Endothelial cell of hepatic sinusoid (primary cell): ENCODE results near the gene RNASE11.
"Not testable (repeated sequence)": the region's sequence is repeated elsewhere in the genome, so short reads cannot be mapped to it uniquely, and the experiment has no call there.

ENCODE experiments used
- in situ Hi-C: cut with HindIII; loops from 2 replicates; pipeline ENCODE4 v1.10.0; 2017; ENCODE audit warnings: low sequenced_read_pairs

The RNASE11 gene

DNA sequence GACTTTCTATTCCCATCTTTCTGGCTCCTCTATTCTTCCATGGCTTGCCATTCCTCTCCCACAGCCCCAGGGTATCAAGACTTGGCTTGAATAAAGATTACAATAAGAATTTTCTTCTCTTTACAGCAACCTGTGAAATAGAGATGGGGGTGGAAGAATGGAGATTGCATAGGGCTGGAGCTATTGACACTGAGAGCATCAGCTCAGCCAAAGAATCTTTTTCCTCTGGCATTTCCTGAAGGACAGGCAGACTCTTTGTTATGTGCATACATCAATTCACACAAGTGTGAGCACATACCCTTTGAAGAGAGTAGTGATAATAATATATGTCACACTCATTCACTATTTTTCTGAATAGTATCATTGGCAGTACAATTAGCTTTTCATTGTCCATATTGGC, 4.7 kb downstream of the RNASE11 start:
- in situ Hi-C loops: no loop called here

DNA sequence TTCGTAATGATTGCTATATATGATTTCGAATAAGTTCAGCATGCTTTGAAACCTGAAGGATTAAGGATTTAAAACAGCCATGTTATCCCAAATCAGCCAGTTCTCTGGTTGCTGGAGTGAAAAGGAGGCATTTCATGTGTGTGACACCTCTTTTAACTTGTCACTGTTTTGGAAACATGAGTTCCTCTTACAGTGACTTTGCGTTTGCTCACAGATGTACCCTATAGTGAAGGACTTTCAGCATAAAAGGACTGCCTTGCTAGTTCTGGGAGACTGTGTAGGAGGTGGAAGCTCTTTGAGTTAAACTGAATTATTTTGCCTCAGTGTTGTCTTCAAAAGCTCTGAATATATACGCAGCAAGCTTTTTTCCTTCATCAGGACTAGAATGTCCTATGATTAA, 7.6 kb downstream of the RNASE11 start:
- in situ Hi-C loops: no loop called here

DNA sequence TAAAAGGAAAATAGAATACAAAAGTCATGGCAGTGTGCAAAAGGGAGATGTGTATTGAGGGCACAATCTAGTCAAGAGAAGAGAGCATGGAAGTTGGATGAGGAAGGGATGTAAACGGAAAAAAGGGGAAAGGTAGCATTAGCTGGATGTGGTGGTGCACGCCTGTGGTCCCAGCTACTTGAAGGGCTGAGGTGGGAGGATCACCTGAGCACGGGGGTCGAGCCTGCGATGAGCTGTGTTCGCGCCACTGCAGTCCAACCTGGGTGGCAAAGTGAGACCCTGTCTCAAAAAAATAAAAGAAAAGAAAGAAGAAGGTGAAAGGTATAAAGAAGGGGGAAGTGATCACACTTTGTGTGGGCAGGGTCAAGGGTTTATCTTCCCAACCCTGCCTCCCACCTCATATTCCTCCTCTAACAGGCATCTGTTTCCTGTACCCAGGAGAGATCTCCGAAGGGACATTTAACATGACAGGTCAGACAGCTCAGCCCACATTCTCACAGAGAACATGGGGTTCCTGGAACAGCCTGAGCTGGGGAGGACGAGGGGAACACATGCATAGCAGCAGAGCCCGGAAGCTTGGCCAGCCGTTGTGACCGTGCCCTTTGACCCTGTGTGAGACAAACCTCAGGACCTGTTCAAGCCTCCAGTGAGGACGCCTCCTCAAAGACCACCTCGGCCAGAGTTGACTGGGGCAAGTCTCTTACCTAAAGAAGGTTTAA, 8.9 kb downstream of the RNASE11 start:
- in situ Hi-C loops: no loop called here

DNA sequence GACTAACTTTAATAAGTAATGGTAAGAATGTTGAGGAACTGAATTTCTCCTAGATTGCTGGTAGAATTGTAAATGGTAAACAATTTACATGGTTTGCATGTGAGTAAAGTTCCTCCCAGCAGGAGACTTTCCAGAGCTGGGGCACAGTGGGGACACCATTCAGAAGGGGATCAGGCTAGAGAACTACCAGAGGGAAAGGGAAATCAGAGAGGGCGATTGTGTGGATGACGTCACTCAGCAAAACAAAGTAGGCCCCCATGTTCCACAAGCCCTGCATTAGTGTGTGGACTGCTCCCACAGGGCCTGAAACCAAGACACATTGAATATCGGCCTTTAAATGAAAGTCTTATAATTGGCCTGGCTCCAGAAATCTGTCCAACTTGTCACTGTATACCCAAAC, 9.5 kb downstream of the RNASE11 start:
- in situ Hi-C loops: no loop called here

- in situ Hi-C loops: not testable (repeated sequence)
Measured at GRCh38 chr14:20572382-20572990, 15.3 kb downstream of the RNASE11 start.

DNA sequence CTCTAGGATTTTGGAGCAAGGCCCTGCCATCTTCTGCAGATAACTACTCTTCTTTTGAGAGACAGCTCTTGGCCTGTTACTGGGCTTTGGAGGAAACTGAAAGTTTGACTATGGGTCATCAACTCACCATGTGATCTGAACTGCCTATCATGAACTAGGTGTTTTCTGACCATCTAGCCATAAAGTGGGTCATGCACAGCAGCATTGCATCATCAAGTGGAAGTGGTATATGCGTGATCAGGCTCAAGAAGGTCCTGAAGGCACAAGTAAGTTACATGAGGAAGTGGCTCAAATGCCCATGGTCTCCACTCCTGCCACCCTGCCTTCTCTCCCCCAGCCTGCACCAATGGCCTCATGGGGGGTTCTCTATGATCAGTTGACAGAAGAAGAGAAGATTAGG, 17.1 kb downstream of the RNASE11 start:
- in situ Hi-C loops: not testable (repeated sequence)

GRCh38 chr14:20569865-20570264, 17.9 kb downstream of the RNASE11 start:
- in situ Hi-C loops: not testable (repeated sequence)

DNA sequence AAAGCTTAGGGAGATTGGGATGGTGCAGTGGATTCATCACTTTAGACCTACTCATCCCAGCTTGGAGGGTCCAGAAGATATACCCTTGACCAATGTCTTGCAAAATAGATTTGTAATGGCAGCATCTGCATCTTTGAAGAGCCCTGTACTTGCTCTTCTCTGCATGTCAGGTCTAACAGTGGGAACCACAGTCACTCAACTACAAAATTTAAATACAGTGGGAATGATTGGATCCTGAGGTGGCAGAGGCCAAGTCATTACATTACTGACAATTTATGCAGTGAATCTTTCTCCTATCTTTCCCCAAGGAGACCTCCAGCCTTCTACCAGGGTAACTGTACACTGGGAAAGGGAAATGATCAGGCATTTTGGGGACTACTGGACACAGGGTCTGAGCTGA, 18.7 kb downstream of the RNASE11 start:
- in situ Hi-C loops: no loop called here

- in situ Hi-C loops: no loop called here
Measured at GRCh38 chr14:20568393-20568792, 19.4 kb downstream of the RNASE11 start.

DNA sequence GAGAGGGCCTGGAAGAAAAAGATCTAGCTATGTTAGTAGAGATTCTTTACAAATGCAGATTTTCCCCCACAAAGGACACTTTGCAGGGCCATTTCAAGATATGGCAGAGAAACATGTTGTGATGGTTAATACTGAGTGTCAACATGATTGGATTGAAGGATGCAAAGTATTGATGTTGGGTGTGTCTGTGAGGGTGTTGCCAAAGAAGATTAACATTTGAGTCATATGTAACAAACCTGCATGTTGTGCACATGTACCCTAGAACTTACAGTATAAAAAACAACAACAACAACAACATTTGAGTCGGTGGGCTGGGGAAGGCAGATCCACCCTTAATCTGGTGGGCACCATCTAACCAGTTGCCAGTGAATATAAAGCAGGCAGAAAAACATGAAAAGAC, 20.6 kb downstream of the RNASE11 start:
- in situ Hi-C loops: not testable (repeated sequence)

DNA sequence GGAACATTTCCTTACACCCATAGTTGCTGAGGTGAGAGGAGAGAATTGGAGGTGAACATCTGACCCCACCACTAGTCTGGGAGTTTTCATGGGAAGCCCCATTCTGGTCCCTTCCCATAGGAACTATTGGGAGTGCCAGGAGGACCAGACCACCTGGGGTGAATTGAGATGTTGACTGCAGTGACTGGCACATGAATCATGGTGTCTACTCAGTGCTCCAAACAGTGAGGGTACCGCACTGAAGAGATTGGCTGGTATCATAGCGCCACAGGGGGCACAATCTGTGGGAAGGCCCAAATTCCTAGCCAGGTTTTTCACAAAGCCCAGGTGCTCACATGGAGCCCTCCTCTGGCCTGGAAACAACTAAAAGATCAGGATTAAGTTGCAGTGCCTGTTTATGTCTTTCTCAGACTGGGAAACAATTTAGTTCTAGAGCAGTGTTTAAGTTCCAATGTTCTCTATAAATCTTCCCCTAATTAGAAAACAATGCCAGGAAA, 23.3 kb downstream of the RNASE11 start:
- in situ Hi-C loops: no loop called here

GRCh38 chr14:20563971-20564370, 23.8 kb downstream of the RNASE11 start:
- in situ Hi-C loops: no loop called here

- in situ Hi-C loops: no loop called here
Measured at GRCh38 chr14:20560961-20561360, 26.8 kb downstream of the RNASE11 start, which contains the start of gene RNASE9. Gene RNASE9 (minus strand): TSS chr14:20561047.

GRCh38 chr14:20559461-20559904, 28.3 kb downstream of the RNASE11 start:
- in situ Hi-C loops: no loop called here

- in situ Hi-C loops: no loop called here
Measured at GRCh38 chr14:20557212-20557542, 30.6 kb downstream of the RNASE11 start.

GRCh38 chr14:20556500-20557211, 31.1 kb downstream of the RNASE11 start:
- in situ Hi-C loops: no loop called here

DNA sequence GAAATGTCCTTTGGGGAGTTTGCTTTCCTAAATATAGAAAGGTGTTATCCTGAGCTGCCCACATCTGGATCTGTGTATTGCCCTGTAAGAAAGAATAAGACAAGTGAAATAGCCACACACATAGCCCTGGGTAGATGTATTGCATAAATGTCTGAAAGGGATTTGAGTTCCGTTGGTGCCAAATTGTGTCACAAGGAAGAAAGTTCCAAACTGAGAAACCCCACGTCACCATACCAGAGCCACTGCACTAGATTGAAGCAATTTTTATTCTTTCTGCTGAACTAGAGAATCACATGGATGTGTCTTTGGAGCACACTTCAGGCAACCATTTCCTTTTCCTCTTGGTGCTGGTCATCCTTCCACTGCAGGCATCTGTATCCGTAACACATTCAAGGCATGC, 32.0 kb downstream of the RNASE11 start:
- in situ Hi-C loops: no loop called here

DNA sequence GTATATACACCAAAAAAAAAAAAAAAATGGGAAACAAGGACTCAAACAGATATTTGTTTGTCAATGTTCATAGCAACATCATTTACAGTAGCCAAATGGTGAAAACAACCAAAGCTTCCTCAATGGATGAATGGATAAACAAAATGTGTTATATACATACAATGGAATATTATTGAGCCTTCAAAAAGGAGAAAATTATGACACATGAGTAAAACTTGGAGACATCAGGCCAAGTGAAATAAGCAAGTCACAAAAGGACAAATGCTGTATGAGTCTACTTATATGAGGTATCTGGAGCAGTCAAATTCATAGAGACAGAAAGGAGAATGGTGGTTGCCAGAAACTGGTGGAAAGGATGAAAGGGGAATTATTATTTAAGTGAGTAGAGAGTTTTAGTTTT, 34.8 kb downstream of the RNASE11 start:
- in situ Hi-C loops: no loop called here

DNA sequence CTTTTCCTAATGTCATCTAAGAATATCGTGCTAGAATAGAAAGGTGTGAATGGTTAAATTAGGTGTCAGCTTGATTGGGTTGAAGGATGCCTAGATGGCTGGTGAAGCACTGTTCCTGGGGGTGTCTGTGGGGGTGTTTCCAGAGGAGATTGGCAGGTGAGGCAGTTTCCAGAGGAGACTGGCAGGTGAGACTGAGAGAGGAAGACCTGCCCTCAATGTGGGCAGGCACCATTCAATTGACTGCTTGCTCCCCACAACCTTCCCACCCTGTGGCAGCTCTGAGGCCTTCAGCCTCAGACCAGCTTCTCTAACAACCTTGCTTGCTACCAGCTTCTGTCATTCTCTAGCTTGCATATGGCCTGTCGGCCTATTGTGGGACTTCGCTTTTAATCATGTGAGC, 36.2 kb downstream of the RNASE11 start:
- in situ Hi-C loops: no loop called here

DNA sequence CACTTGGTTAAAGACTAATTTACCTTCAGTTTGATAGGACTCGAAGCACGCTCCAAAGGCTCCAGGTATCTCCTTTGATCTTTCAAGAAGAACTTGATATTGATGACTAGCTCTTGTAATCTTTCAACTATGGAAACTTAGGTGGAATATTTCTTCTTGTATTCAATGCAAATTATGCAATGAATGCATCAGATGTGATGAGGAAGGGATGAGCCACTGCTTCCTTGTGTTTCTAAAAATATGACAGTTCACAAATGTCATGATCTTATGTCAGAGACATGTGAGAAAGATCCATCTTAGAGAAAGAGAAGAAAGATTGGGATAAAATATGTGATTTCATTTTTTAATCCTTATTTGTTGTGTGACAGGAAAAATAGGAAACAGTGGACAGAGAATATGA, 36.9 kb downstream of the RNASE11 start:
- in situ Hi-C loops: no loop called here

DNA sequence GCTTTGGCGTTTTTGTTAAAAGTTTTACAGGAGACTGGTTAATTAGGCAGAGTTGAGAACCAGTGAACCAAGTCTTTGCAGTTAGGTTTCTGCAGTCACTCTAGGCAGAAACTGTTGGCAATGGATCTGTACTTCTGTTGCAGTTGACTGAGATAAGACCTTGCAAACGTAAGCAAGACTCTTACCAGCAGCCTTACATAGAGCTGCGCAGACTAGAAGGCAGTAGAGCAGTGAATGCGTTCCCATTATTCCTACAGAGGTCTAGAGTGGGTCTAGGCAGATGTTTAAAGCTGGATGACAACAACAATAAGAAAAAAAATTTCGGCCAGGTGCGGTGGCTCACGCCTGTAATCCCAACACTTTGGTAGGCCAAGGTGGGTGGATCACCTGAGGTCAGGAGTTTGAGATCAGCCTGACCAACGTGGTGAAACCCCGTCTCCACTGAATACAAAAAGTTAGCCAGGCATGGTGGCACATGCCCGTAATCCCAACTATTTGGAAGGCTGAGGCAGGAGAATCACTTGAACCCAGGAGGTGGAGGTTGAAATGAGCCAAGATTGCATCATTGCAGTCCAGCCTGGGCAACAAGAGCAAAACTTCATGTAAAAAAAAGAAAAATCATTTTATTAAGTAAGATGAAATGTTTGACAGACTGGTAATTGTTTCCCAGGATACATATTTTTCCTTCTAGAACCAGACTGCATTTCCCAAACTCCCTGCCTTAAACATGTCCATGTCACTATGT, 39.2 kb downstream of the RNASE11 start:
- in situ Hi-C loops: loop anchor here (5.0 to 10.0 kb wide), 2 partner anchors 76 to 194 kb away; no protein-coding TSS in a partner anchor
